ENCODE measurements around the gene TADA2A.

The TADA2A gene

DNA sequence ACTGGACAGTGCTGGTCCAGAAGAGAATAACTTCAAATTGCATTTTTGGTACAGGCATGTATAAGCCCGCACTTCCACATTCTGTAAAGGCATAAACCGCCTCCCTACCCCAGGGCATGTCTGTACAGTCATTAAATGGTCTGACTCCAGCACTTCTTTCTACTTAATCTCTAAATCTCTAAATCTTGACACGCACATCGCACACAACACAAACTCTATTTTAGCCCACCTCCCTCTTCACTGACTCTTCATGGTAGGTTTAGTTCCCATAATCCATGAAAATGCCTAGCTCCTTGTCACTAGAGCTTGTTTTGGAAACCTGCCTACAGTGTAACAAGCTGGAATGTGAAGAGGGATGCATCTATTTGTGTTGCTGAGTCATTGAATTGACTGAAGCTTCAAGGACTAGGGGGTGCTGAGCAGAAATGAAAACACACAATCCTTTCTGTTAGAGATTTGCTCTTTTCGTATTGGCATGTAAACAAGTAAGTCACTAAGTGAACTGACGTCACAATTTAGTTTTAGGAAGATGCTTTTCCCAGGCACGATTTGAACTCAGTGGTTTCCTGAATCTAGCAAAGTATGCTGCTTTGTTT lies 81.4 kb downstream of the TADA2A start:
- DNase-seq (ENCODE audit: low spot score), result no peak

DNA sequence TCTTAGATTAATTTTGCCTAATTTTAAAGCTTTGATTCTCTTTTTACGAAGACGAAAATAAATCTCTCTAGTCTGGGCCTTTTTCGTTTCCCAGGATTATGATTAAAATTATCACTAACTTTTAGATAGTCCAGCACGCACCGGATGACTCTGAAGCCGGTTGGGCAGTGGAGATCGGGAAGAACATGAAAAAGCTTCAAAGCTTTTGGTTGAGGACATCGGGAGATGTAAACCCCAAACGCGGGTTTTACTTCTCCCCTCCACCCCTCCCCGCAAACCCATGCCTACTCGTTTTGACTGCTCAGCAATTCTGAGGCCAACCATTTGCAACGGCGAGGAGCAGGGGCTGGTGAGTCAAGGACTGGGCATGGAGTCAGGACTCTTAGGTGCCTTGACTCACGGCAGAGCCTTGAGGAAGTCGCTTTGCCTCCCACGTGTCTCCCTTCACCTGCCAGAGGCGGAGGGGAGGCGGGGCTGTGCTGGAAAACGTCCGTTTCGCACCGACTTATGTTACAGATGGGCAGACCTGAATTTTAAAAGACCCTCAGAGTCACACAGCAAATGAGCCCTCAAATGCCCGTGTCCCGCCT lies 82.0 kb downstream of the TADA2A start:
- Histone ChIP-seq H3K14ac (ENCODE audit: low read length) (no peak overlapping the region), H2BK12ac (ENCODE audit: low read length) (no peak overlapping the region), H2AK5ac (ENCODE audit: low read depth, low read length) (no peak overlapping the region), H3K27ac (replicated peaks; ENCODE audit: low read length) (no peak overlapping the region), H2BK5ac (ENCODE audit: low read length) (no peak overlapping the region), H3K23ac (ENCODE audit: low read depth, low read length, poor library complexity) (peak overlapping the region; percentile 38), H3K79me1 (ENCODE audit: low read depth, low read length) (no peaks in the 10 kb centered on the region), H3K9me3 (replicated peaks in 1 of 2; ENCODE audit: control insufficient read depth in 2 of 2, insufficient read depth in 1 of 2, low read depth in 1 of 2, low read length in 2 of 2) (no peaks in the 10 kb centered on the region), H4K8ac (ENCODE audit: low read depth, low read length) (no peak overlapping the region), H3K4ac (ENCODE audit: low read length) (no peak overlapping the region), H3K4me3 (ENCODE audit: low read length in 2 of 2) (peak overlapping the region; percentile 83 to 91), H3K9ac (ENCODE audit: low read depth, low read length, poor library complexity) (peak overlapping the region; percentile 74), H2AFZ (ENCODE audit: low read length) (peak overlapping the region; percentile 98), H2BK15ac (ENCODE audit: low read length) (peak overlapping the region; percentile 89), H3K18ac (ENCODE audit: low read length) (peak overlapping the region; percentile 98), H3K4me1 (ENCODE audit: control insufficient read depth in 2 of 2, insufficient read depth in 1 of 2, low read depth in 1 of 2, low read length in 2 of 2) (peaks cover 10 to 12% of the 10 kb centered on the region in 2 donors), H3K4me2 (ENCODE audit: insufficient read depth, low read length, poor library complexity, severe bottlenecking) (peak overlapping the region; percentile 98), H2BK120ac (ENCODE audit: low read depth, low read length) (no peak overlapping the region), H3K27me3 (ENCODE audit: control insufficient read depth in 3 of 3, insufficient read depth in 3 of 3, low read depth in 1 of 3, low read length in 3 of 3) (peaks cover 0 to 7% (median 0%) of the 10 kb centered on the region in 3 experiments), H4K91ac (ENCODE audit: low read depth, low read length, poor library complexity) (no peak overlapping the region), H3K36me3 (replicated peaks in 1 of 2; ENCODE audit: control insufficient read depth in 2 of 2, insufficient read depth in 2 of 2, low read length in 2 of 2) (no peaks in the 10 kb centered on the region)
- DNase-seq (ENCODE audit: low spot score), result peak; percentile 33
- WGBS, 2 donors (ENCODE audit: extremely low coverage in 2 of 2, insufficient read length in 2 of 2, insufficient replicate concordance in 1 of 2), result no CpG with 5 or more reads among the region's 25 CpGs

More for the DNA sequence above, 81.4 kb downstream of the TADA2A start:
- Histone ChIP-seq H2AK5ac (ENCODE audit: low read depth, low read length) (no peak overlapping the region), H2BK120ac (ENCODE audit: low read depth, low read length) (no peak overlapping the region), H2BK5ac (ENCODE audit: low read length) (no peak overlapping the region), H3K14ac (ENCODE audit: low read length) (no peak overlapping the region), H2BK15ac (ENCODE audit: low read length) (no peak overlapping the region), H3K4me2 (ENCODE audit: insufficient read depth, low read length, poor library complexity, severe bottlenecking) (no peak overlapping the region), H3K18ac (ENCODE audit: low read length) (no peak overlapping the region), H3K79me1 (ENCODE audit: low read depth, low read length) (no peaks in the 10 kb centered on the region), H3K27me3 (ENCODE audit: control insufficient read depth in 3 of 3, insufficient read depth in 3 of 3, low read depth in 1 of 3, low read length in 3 of 3) (peaks cover 0 to 7% (median 0%) of the 10 kb centered on the region in 3 experiments), H3K9ac (ENCODE audit: low read depth, low read length, poor library complexity) (no peak overlapping the region), H3K4ac (ENCODE audit: low read length) (no peak overlapping the region), H3K4me1 (ENCODE audit: control insufficient read depth in 2 of 2, insufficient read depth in 1 of 2, low read depth in 1 of 2, low read length in 2 of 2) (peaks cover 16 to 17% of the 10 kb centered on the region in 2 donors), H4K8ac (ENCODE audit: low read depth, low read length) (no peak overlapping the region), H2BK12ac (ENCODE audit: low read length) (no peak overlapping the region), H2AFZ (ENCODE audit: low read length) (peak overlapping the region; percentile 98), H3K4me3 (ENCODE audit: low read length in 2 of 2) (no peak overlapping the region), H3K27ac (replicated peaks; ENCODE audit: low read length) (no peak overlapping the region), H3K23ac (ENCODE audit: low read depth, low read length, poor library complexity) (no peak overlapping the region), H3K36me3 (replicated peaks in 1 of 2; ENCODE audit: control insufficient read depth in 2 of 2, insufficient read depth in 2 of 2, low read length in 2 of 2) (no peaks in the 10 kb centered on the region), H3K9me3 (replicated peaks in 1 of 2; ENCODE audit: control insufficient read depth in 2 of 2, insufficient read depth in 1 of 2, low read depth in 1 of 2, low read length in 2 of 2) (no peaks in the 10 kb centered on the region), H4K91ac (ENCODE audit: low read depth, low read length, poor library complexity) (no peak overlapping the region)
- WGBS, 2 donors (ENCODE audit: extremely low coverage in 2 of 2, insufficient read length in 2 of 2, insufficient replicate concordance in 1 of 2), result 100% methylated on average over 2 of the region's 7 CpGs; no CpG with 5 or more reads in 1 of the 2 donors

DNA sequence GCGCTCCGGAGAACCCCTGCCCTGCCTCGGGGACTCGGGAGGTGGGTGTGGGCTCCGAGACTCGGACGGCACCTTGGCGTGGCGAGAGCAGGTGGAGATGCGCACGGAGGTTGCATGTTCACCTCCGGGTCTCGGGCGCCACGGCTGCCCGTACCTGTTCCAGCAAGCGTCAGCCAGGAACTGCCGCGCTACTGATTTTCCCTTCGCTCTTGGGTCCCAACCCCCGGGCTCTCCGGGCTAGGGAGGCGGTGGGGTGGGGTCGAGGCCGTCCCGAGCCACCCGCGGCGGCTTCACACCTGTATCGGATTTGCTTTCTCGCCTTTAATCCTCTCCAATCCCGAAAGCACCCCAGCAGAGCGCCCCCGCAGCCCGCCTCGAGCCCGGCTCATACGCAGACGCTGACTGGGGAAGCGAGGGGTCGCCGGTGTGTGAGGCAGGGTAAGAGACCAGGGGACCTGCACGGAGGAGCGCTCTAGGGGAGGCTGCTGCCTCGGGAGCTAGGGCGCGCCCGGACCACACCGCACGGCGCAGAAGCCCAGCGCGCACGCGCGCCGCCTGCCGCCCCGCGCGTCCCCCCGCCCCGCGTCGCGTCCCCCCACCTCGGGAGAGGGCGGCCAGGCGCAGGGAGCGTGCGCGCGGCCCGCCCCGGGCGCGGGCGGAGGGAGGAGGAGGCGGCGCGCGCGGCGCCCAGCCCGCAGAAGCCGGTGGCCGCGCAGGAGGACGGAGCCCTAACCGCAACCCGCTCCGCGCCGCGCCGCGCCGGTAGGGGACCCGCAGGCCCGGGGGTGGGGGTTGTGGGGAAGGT lies 82.7 kb downstream of the TADA2A start, which contains the start of gene DUSP14:
TSS of gene DUSP14 (plus strand) at position 695 of the 805 bp plus-strand sequence. CDS start 22,382 bp downstream, outside the sequence.
- Histone ChIP-seq H3K14ac (ENCODE audit: low read length) (peak within 1 kb of the TSS; percentile 1), H3K18ac (ENCODE audit: low read length) (peak within 1 kb of the TSS; percentile 98), H2AFZ (ENCODE audit: low read length) (peak within 1 kb of the TSS; percentile 98), H3K27me3 (ENCODE audit: control insufficient read depth in 3 of 3, insufficient read depth in 3 of 3, low read depth in 1 of 3, low read length in 3 of 3) (peaks cover 0 to 7% (median 0%) of the 10 kb centered on the region in 3 experiments), H4K91ac (ENCODE audit: low read depth, low read length, poor library complexity) (no peak within 1 kb of the TSS), H2BK5ac (ENCODE audit: low read length) (no peak within 1 kb of the TSS), H3K9ac (ENCODE audit: low read depth, low read length, poor library complexity) (peak within 1 kb of the TSS; percentile 91), H3K4me1 (ENCODE audit: control insufficient read depth in 2 of 2, insufficient read depth in 1 of 2, low read depth in 1 of 2, low read length in 2 of 2) (peaks cover 10 to 14% of the 10 kb centered on the region in 2 donors), H2BK12ac (ENCODE audit: low read length) (peak within 1 kb of the TSS; percentile 4), H3K27ac (replicated peaks; ENCODE audit: low read length) (no peak within 1 kb of the TSS), H3K79me1 (ENCODE audit: low read depth, low read length) (peaks cover under 1% of the 10 kb centered on the region), H3K23ac (ENCODE audit: low read depth, low read length, poor library complexity) (peak within 1 kb of the TSS; percentile 38), H2AK5ac (ENCODE audit: low read depth, low read length) (no peak within 1 kb of the TSS), H2BK120ac (ENCODE audit: low read depth, low read length) (no peak within 1 kb of the TSS), H3K4ac (ENCODE audit: low read length) (no peak within 1 kb of the TSS), H3K4me3 (ENCODE audit: low read length in 2 of 2) (peak within 1 kb of the TSS; percentile 83 to 91), H2BK15ac (ENCODE audit: low read length) (peak within 1 kb of the TSS; percentile 89), H3K9me3 (replicated peaks in 1 of 2; ENCODE audit: control insufficient read depth in 2 of 2, insufficient read depth in 1 of 2, low read depth in 1 of 2, low read length in 2 of 2) (no peaks in the 10 kb centered on the region), H3K4me2 (ENCODE audit: insufficient read depth, low read length, poor library complexity, severe bottlenecking) (peak within 1 kb of the TSS; percentile 98), H3K36me3 (replicated peaks in 1 of 2; ENCODE audit: control insufficient read depth in 2 of 2, insufficient read depth in 2 of 2, low read length in 2 of 2) (no peaks in the 10 kb centered on the region), H4K8ac (ENCODE audit: low read depth, low read length) (no peak within 1 kb of the TSS)
- DNase-seq (ENCODE audit: low spot score), result peak; percentile 77
- WGBS, 2 donors (ENCODE audit: extremely low coverage in 2 of 2, insufficient read length in 2 of 2, insufficient replicate concordance in 1 of 2), result no CpG with 5 or more reads among the region's 100 CpGs

Measured in neuronal stem cell (in vitro differentiated cells).